Mammary epithelial cell (primary cell): ENCODE results near the gene AIG1.

Experiments
- EZH2 ChIP-seq: IDR thresholded peaks from 2 replicates; pipeline ENCODE4 v1.6.1; 2012; ENCODE audit warnings: low read length, inconsistent platforms, borderline replicate concordance
- TF ChIP-seq, protein P1 (sequence below), 2 donors: IDR thresholded peaks in 1 of 2; conservative IDR thresholded peaks in 1 of 2; 2 replicates each; pipeline ENCODE4 v1.5.1; 2011 to 2012; ENCODE audit warnings: inconsistent platforms in 2 of 2, low read length in 2 of 2, mild to moderate bottlenecking in 2 of 2, control low read depth in 1 of 2, low read depth in 1 of 2; ENCODE audit not compliant: insufficient read depth in 1 of 2; ENCODE audit errors: extremely low read depth in 1 of 2

GRCh38 chr6:143288923-143289322 is 228.2 kb downstream of the AIG1 start:
- TF ChIP-seq, protein P1, sequence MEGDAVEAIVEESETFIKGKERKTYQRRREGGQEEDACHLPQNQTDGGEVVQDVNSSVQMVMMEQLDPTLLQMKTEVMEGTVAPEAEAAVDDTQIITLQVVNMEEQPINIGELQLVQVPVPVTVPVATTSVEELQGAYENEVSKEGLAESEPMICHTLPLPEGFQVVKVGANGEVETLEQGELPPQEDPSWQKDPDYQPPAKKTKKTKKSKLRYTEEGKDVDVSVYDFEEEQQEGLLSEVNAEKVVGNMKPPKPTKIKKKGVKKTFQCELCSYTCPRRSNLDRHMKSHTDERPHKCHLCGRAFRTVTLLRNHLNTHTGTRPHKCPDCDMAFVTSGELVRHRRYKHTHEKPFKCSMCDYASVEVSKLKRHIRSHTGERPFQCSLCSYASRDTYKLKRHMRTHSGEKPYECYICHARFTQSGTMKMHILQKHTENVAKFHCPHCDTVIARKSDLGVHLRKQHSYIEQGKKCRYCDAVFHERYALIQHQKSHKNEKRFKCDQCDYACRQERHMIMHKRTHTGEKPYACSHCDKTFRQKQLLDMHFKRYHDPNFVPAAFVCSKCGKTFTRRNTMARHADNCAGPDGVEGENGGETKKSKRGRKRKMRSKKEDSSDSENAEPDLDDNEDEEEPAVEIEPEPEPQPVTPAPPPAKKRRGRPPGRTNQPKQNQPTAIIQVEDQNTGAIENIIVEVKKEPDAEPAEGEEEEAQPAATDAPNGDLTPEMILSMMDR (conservative IDR thresholded peaks at IDR 0.05 in 1 of 2, IDR thresholded peaks at IDR 0.05 in 1 of 2; ENCODE audit: extremely low read depth in 1 of 2, insufficient read depth in 1 of 2, low read depth in 1 of 2, low read length in 2 of 2) = no peak
- TF ChIP-seq EZH2 = no peak
